Uterus (tissue), 2 donors: Measurements from ENCODE around the gene SETD6.

Source experiments
- CTCF ChIP-seq, 4 experiments: fragments of 200-600 bp in 2 of 4; fragments of 450-650 bp in 2 of 4; sonication (generic) in 2 of 4; IDR thresholded peaks; one replicate each; pipeline ENCODE4 v1.5.1; 2016 to 2019; ENCODE audit warnings: antibody characterized with exemption in 4 of 4, mild to moderate bottlenecking in 2 of 4, moderate library complexity in 1 of 4
- POLR2A ChIP-seq, 2 donors: fragments of 450-650 bp; IDR thresholded peaks; one replicate each; pipeline ENCODE4 v1.6.1; 2016; ENCODE audit warnings: antibody characterized with exemption in 2 of 2, mild to moderate bottlenecking in 1 of 2, moderate library complexity in 1 of 2

- TF ChIP-seq CTCF (IDR thresholded peaks at IDR 0.05), result no peak
- no peak for TF ChIP-seq POLR2A (IDR thresholded peaks at IDR 0.05)
Observed at GRCh38 chr16:58497468-58497867, 17.8 kb upstream of the SETD6 start.
